Brain microvascular endothelial cell (primary cell): ENCODE data around the gene TKTL2.

Experiments
- DNase-seq: peaks from one replicate; pipeline ENCODE4 v3.0.0-alpha.2; 2020
- H3K27ac ChIP-seq: fragments of 250-450 bp; sonication (Bioruptor Pico); 2 replicates; pipeline ENCODE4 v1.5.1; 2020; ENCODE audit warnings: mild to moderate bottlenecking, moderate library complexity
- H3K27me3 ChIP-seq: fragments of 250-450 bp; sonication (Bioruptor Pico); replicated peaks from 2 replicates; pipeline ENCODE4 v1.5.1; 2020; ENCODE audit warnings: mild to moderate bottlenecking
- H3K36me3 ChIP-seq: fragments of 250-450 bp; sonication (Bioruptor Pico); replicated peaks from 2 replicates; pipeline ENCODE4 v1.5.1; 2020; ENCODE audit warnings: mild to moderate bottlenecking
- H3K4me3 ChIP-seq: 2 replicates; pipeline ENCODE4 v1.5.1; 2011; ENCODE audit warnings: low read depth, mild to moderate bottlenecking, control low read depth, low read length, moderate library complexity
- CTCF ChIP-seq: IDR thresholded peaks from 2 replicates; pipeline ENCODE4 v1.5.1; 2011; ENCODE audit warnings: low read depth, mild to moderate bottlenecking, moderate library complexity, low read length, control low read depth, inconsistent platforms; ENCODE audit errors: missing control alignments
- in situ Hi-C: cut with HindIII; loops from 2 replicates; pipeline ENCODE4 v1.10.0; 2017; ENCODE audit warnings: low sequenced_read_pairs, low pct_ligation_motif_present

Gene TKTL2

GRCh38 chr4:163485589-163485988 is 12.0 kb upstream of the TKTL2 start:
- Histone ChIP-seq H3K27ac (no peak overlapping the region), H3K27me3 (no peaks in the 10 kb centered on the region), H3K4me3 (no peak overlapping the region), H3K36me3 (no peaks in the 10 kb centered on the region)
- in situ Hi-C loops, result no loop called here
- no peak for DNase-seq
- TF ChIP-seq CTCF, result no peak

- Histone ChIP-seq H3K27me3 (no peaks in the 10 kb centered on the region), H3K4me3 (no peak overlapping the region), H3K36me3 (no peaks in the 10 kb centered on the region), H3K27ac (no peak overlapping the region)
- in situ Hi-C loops, result no loop called here
- peak; percentile 46 for DNase-seq
- peak; percentile 70 for TF ChIP-seq CTCF
These were observed 11.4 kb upstream of the TKTL2 start for GRCh38 chr4:163484906-163485305.

DNA sequence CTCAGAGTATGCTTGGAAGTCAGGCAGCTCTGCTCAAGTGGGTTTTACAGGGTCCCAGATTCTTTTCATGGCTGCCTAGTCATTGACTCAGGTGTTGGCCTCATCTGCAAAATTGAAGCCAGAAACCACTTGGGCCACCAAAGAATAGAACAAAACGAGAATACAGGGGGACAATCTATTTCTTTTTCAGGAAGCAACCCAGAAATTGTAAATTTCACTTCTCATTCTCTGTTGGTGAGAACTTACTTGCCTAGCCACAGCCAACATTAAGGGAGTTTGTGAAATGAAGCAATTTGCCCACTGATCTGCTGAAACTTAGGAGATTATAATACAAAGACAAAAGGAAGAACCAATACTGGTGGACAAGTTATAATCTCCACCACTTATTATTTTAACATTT is 8.6 kb upstream of the TKTL2 start:
- H3K36me3 ChIP-seq, result no peaks in the 10 kb centered on the region
- in situ Hi-C loops, result no loop called here
- no peak overlapping the region for H3K4me3 ChIP-seq
- no peak overlapping the region for H3K27ac ChIP-seq
- no peaks in the 10 kb centered on the region for H3K27me3 ChIP-seq
- DNase-seq, result no peak
- no peak for TF ChIP-seq CTCF

- H3K27ac ChIP-seq, result no peak overlapping the region
- in situ Hi-C loops, result no loop called here
- H3K36me3 ChIP-seq, result no peaks in the 10 kb centered on the region
- H3K27me3 ChIP-seq, result no peaks in the 10 kb centered on the region
- no peak for DNase-seq
- no peak for TF ChIP-seq CTCF
- H3K4me3 ChIP-seq, result no peak overlapping the region
These were observed 3.3 kb upstream of the TKTL2 start for GRCh38 chr4:163476761-163477438.

DNA sequence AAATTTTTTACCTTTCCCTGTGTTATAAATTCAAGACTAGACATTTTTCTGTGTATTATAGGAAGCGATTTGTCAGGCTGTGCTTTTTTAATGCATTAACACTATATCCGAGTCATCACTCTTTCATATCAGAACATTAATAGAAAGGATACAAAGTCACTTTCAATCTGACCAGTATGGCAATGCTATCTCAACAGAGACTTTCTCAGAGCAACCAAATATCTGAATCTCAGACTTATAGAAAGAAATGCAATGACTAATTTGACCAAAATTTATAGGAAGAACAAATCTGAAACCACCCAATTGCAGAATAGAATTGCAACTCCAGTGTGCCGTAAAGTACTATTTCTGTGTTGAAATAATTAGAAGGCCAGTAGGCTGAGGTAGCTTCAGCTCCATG is 473 bp upstream of the TKTL2 start:
- no peak overlapping the region for H3K27ac ChIP-seq
- TF ChIP-seq CTCF, result no peak
- H3K4me3 ChIP-seq, result no peak overlapping the region
- no peaks in the 10 kb centered on the region for H3K36me3 ChIP-seq
- no peak for DNase-seq
- in situ Hi-C loops, result no loop called here
- no peaks in the 10 kb centered on the region for H3K27me3 ChIP-seq

GRCh38 chr4:163473130-163473529 is 424 bp downstream of the TKTL2 start:
- TF ChIP-seq CTCF, result no peak
- no peak for DNase-seq
- Histone ChIP-seq H3K36me3 (no peaks in the 10 kb centered on the region), H3K27ac (no peak overlapping the region), H3K27me3 (no peaks in the 10 kb centered on the region), H3K4me3 (no peak overlapping the region)
- in situ Hi-C loops, result no loop called here
